Heart left ventricle (tissue), 13 donors: ENCODE data around the gene C14orf119.

ENCODE experiments used
- POLR2A ChIP-seq, 2 donors: fragments of 450-650 bp; IDR thresholded peaks; one replicate each; pipeline ENCODE4 v1.6.1; 2017; ENCODE audit warnings: antibody characterized with exemption in 2 of 2, mild to moderate bottlenecking in 2 of 2, moderate library complexity in 2 of 2
- TF ChIP-seq, protein P1 (sequence below), 12 donors: fragments of 200-600 bp; sonication (generic) in 4 of 12; IDR thresholded peaks; one replicate each; pipeline versions ENCODE4 v1.5.0 to v1.8.0; 2018 to 2022; ENCODE audit warnings: antibody characterized with exemption in 12 of 12, mild to moderate bottlenecking in 5 of 12
- donor health status: ischemic (EF 13 %, LVEDD 7.1; RV severe dilation, severe dysfunction).
- donor health status: DM: no; HTN: yes; CAD: no.
- donor health status: DM: no; HTN: no; CAD: no.
- donor health status: ischemic (EF 25% LVEDD 6.9; RV normal size, moderate dysfunction).
- donor health status: ischemic (EF 25% LVEDD 5.7; RV mildly dilated, moderate dysfunction).
- donor health status: ischemic (EF 35%, LVEDD 5.7; RV mildly dilated, moderate dysfunction).
- donor health status: nonischemic (EF 11% LVEDD 7.7; RV severe dilation, severe dysfunction).
- donor health status: DM: yes; HTN: yes; CAD: no.
- donor health status: PGD.
- donor health status: ischemic (EF 29% LVEDD 5.4; RV normal size, mild dysfunction).
- donor health status: nonischemic (EF 23%, LVEDD 6.1; RV moderate dilation, normal function).

DNA sequence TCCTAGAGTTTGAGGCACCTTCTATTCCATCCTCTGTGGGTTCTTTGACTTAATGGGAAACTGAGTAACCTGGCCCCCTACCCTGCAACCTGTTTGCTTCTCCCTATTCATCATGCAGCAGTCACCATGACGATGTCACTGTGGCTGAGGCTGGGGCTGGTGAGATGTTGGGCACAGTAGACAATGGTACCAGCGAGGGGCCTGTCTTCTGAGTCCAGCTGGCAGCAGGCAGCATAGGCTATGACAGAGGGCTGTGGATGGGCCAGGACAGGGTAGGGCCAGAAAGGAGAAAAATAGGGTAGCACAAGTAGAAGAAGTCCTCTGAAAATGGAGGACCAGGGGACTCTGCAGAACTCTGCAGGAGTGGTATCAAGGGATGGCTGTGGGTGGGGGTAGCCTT, 7.5 kb downstream of the C14orf119 start:
- no peak for TF ChIP-seq POLR2A (IDR thresholded peaks at IDR 0.05)
- TF ChIP-seq, protein P1, sequence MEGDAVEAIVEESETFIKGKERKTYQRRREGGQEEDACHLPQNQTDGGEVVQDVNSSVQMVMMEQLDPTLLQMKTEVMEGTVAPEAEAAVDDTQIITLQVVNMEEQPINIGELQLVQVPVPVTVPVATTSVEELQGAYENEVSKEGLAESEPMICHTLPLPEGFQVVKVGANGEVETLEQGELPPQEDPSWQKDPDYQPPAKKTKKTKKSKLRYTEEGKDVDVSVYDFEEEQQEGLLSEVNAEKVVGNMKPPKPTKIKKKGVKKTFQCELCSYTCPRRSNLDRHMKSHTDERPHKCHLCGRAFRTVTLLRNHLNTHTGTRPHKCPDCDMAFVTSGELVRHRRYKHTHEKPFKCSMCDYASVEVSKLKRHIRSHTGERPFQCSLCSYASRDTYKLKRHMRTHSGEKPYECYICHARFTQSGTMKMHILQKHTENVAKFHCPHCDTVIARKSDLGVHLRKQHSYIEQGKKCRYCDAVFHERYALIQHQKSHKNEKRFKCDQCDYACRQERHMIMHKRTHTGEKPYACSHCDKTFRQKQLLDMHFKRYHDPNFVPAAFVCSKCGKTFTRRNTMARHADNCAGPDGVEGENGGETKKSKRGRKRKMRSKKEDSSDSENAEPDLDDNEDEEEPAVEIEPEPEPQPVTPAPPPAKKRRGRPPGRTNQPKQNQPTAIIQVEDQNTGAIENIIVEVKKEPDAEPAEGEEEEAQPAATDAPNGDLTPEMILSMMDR (IDR thresholded peaks at IDR 0.05): no peak
